B cell (primary cell): ENCODE measurements around the gene TMEM108.

Source experiments
- CTCF ChIP-seq: fragments of 200-600 bp; IDR thresholded peaks from one replicate; pipeline ENCODE4 v1.8.0; 2022; ENCODE audit warnings: antibody characterized with exemption, mild to moderate bottlenecking
- EZH2 ChIP-seq: IDR thresholded peaks from 2 replicates; pipeline ENCODE4 v1.6.1; 2012; ENCODE audit warnings: borderline replicate concordance, low read depth, mild to moderate bottlenecking, moderate library complexity, low read length; ENCODE audit not compliant: insufficient read depth, poor library complexity, severe bottlenecking

- TF ChIP-seq CTCF = no peak
- TF ChIP-seq EZH2 = no peak
These were observed 374.3 kb downstream of the TMEM108 start for GRCh38 chr3:133412183-133413132.
